GM18517 (cell line): ENCODE measurements around the gene BCL6.
"Not testable (repeated sequence)": the region's sequence is repeated elsewhere in the genome, so short reads cannot be mapped to it uniquely, and the experiment has no call there.

Experiments used
- ATAC-seq: cut with Tn5 transposase; IDR thresholded peaks from one replicate; pipeline ENCODE4 v1.9.1; 2021; ENCODE audit warnings: mild to moderate bottlenecking, moderate library complexity; ENCODE audit not compliant: unreplicated experiment

BCL6 gene

DNA sequence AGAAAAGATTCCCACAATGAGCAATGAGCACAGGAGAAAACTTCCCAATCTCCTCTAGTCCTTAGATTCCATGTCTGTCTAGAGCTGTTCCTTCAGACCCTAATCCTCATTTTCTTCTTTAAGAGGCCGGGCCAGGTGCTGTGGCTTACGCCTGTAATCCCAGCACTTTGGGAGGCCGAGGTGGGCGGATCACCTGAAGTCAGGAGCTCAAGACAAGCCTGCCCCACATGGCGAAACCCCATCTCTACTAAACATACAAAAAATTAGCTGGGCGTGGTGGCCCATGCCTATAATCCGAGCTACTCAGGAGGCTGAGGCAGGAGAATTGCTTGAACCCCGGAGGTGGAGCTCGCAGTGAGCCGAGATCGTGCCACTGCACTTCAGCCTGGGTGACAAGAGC, 63.5 kb downstream of the BCL6 start:
- not testable (repeated sequence) for ATAC-seq

DNA sequence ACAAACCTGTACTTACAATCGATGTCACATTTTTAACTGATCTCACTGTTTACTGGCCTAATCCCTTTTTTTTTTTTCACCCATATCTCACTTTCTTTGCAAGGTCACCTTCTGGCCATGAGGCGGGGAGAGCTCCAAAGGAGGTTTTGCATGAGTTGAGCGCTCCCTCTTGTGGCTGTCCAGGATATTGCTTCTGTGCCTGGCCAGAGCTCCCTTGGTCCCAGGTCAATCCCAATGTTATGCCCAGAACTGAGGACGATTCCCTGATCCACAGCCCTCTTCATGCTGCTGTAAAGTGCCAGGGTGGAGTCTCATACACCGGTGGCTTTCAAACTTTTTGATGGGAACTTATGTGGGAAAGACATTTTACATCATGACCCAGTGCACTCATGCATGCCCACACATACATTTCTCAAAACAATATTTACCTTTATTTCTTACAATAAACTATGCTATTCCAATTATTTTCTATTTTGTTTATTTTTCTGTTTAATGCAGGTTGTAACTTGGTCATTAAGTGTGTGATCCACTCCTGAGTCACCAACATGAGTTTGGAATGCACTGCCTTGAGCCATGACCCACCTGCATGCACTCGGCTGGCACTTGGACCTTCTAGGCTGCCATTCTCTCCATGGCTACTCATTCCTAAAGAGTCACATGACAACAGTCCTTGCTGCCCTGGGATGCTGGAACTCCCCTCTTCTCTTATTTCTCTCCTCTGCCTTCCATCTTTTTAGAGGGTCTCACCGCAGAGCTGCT, 65.5 kb downstream of the BCL6 start:
- ATAC-seq: peak; percentile 71

DNA sequence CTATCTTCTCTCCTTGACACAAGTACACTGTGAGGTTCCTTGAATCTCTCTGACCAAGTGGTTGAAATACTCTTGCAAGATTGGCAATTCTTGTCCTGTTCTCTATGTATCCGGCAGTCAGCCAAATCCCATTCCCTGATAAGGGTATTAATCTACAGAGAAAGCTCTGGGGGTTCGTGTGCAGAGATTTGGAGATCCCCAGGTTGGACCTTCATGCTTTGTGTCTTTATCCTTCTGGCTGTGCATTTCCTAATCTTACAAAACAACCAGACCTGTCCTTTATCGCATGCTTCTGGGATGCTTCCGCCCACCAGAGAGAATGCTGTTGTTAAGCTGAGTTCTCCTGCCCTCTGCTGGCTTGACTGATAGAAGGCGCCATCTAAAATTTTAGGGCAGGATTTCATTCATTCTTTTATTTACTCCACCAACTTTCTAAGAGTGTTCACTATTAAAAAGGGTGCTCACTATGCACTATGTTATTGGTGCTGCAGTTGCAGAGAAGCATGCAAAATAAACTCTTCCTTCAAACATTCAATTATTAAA, 66.5 kb downstream of the BCL6 start:
- ATAC-seq: no peak

DNA sequence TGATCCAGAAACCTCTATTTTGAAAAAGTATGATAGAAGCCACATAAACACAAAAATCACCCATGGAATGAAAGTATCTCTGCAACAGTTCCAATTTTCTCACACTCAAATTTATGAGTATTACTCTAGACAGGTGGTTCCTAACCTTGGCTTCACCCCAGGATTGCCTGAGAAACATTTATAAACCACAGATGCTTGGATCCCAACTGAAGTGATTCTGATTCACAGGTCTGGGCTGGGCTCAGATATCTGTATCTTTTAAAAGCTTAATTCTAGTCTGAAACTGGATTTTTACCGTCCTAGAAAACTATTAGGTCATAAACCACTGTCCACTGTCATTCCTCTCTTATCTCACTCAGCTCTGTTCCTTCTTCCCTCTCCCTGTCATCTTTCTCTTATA, 67.7 kb downstream of the BCL6 start:
- ATAC-seq: no peak

DNA sequence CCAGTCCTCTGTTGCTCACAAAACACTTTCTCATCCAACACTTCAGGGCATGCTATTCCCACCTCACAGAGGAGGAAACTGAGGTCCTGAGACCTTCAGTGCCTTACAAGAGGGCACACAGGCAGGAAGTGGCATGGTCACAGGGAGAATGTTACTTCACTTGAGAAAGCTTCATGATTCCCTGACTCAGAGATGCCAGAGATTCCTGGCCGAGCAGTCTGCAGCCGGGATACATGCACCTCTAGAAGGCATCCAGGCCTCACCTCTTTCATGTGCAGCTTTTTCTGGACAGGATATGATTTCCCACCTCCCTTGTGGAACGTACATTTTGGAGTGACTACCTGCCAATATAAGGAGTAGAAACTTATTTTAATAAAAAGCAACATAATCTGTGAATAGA, 72.3 kb downstream of the BCL6 start:
- no peak for ATAC-seq
